Measurements from ENCODE around the gene PPP1R12B.
"Not testable (repeated sequence)": the region's sequence is repeated elsewhere in the genome, so short reads cannot be mapped to it uniquely, and the experiment has no call there.

Gene PPP1R12B

GRCh38 chr1:202540014-202540413 is 191.5 kb downstream of the PPP1R12B start:
- no peak for DNase-seq

DNA sequence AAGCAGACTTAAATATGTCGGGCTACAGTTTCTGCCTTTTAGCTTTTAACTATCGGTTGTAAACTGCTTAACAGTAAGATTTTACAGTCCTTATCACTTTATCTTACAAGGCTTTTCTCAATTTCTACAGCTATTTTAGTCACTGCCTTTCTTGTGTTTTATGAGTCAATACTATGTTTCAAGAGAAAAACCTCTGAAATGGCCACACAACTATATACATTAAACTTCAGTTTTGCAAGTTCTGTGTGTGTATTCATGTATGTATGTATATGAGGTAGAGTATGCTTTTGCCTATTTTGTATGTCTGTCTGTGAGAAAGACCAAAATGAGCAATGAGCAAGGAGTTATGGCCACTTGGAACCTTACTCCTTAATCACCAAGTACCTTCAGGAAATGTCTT is 191.9 kb downstream of the PPP1R12B start:
- DNase-seq, result no peak

DNA sequence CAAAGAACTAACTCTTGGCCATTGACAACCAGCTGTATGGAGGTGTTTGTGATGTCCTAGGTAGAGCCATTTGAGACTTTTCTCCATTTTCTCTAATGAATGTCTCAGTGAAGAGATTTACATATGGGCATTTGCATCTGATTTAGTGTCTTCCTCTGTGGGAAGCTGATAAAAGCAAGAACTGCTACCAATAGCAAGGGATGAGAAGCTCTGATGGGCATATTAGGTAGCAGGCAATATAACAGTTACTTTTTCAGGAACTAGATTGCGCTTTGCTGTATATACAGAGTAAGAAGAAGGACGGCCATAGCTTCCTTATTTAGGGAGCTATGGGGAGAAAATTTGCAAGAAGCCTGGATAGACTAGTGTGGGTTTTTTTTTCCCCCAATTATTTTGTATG is 192.4 kb downstream of the PPP1R12B start:
- not testable (repeated sequence) for DNase-seq

GRCh38 chr1:202542415-202542814 is 193.9 kb downstream of the PPP1R12B start:
- DNase-seq, result not testable (repeated sequence)

- DNase-seq, result not testable (repeated sequence)
These were observed 195.0 kb downstream of the PPP1R12B start for GRCh38 chr1:202543537-202543936.

DNA sequence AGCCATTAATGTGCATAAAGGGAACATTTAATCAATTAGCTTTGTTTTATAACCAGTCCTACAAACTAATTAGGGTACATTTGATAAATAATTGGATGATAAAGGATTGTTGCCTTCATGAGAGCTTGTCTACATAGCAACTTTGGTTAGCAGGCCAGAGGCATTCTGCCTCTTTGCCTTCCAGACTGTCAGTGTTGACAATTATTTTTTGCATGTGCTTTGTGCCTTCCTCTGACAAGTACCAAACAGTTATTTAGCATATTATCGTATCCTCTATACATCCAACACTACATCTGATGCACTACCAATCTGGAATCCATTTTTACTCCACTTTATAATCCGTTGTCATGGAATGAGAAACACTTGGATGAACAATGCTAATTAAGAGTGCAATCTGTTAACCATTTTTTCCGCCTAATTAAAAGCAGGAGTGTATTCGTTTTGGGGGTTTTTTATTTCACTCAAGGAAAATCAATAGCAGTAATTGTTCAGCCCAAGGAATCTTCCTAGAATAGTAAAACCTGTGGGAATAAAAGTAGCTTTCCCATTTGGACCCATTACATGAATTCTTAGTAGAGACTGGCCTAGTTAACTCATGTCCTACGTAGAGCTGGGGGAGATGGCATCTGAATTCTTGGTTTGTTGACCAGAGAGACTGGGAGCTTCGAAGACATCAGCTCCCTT is 196.4 kb downstream of the PPP1R12B start:
- not testable (repeated sequence) for DNase-seq

DNA sequence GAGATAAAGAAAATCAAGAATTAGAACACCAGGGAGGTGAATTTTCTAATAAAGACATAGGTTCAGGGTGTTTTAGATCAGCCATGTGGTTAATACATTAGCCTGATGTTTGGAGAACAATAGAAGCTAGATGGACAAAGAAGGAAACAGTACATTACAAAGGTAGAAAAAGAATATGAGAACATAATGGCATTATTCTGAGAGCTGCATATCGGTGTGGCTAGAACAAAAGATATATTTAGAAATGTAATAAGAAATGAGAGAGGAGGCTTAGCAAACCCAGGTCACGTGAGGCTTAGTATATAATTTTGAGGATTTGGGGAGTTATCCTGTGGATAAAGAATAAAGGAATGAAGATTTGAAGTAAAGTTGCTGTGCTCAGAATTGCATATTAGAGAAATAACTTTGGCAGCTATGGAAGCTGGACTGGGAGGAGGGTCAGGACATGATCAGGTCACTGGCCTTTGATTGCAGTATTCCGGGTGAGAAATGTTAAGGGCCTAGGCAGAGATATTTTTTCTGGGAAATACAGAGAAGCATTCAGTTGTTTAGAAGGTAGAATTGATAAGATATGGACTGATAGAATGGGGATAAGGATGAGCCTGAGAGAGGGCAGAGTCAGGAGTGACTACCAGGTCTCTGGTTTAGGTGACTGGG is 197.3 kb downstream of the PPP1R12B start:
- DNase-seq, result not testable (repeated sequence)

DNA sequence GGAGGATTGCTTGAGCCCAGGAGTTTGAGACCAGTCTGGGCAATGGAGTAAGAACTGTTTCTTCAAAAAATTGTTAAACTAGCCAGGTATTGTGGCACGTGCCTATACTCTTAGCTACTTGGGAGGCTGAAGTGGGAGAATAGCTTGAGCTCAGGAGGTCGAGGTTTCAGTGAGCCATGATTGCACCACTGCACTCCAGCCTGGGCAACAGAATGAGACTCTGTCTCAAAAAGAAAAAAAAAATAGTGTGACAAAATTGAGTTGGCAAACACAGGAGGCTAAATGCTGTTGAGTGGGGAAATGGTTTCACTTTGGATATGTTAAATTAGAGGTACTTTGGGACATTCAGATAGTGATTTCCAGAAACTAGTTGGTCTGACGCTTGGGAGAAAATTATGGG is 197.9 kb downstream of the PPP1R12B start:
- DNase-seq, result not testable (repeated sequence)

DNA sequence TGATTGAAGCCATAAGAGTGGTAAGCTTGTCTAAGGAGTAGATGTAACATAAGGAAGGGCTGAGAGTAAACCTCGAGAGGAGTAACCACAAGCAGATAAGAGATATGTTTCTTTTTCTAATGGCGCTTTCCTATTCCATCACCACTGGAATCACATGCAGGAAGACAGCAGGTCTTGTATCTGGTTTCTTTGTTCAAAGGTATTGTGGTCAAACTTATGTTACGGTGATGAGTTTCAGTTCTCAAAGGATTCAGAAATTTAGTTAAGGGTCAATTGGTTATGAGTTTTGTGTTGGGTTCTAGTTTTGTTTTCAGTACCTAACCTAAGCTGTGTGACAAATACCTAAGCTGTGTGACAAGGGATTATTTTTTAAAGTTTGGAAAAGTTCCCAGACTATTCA is 198.3 kb downstream of the PPP1R12B start:
- not testable (repeated sequence) for DNase-seq

DNA sequence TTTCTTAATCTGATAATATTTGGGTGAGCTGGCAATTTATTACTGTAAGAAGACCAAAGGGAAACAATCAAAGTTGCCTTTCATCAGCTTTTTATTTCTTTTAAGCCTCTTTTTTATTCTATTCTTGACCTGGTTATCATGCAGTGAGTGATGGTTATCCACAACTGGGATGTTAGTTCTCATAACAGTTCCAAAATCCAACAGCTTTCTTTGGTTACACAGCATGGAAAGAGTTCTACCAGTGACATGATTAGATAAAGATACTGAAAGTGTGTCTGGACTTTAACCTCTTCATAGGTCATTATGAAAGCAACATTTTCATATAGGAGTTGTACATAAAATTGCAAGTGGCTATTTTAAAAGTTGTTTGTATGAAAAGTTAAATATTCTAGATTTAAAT is 198.7 kb downstream of the PPP1R12B start:
- no peak for DNase-seq

DNA sequence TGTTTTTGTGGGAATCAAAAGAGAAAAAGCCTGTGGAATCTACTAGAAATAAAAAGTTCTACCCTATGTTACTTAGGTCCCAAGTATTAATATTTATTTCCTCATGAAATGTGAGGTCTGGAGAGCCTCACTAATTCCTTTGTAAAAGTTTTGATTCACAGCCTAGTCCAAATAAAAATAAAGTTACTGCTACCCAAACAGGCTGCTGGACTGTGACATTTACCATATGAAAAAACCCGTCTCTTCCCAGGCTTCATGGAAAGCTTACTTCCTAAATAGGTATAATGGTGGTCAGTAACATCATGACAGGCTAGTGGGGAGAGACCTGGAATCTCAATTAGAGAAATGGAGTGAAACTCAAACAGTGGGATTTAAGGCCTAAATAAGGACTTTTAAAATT is 201.6 kb downstream of the PPP1R12B start:
- not testable (repeated sequence) for DNase-seq

- DNase-seq, result no peak
These were observed 203.2 kb downstream of the PPP1R12B start for GRCh38 chr1:202551683-202552082.

DNA sequence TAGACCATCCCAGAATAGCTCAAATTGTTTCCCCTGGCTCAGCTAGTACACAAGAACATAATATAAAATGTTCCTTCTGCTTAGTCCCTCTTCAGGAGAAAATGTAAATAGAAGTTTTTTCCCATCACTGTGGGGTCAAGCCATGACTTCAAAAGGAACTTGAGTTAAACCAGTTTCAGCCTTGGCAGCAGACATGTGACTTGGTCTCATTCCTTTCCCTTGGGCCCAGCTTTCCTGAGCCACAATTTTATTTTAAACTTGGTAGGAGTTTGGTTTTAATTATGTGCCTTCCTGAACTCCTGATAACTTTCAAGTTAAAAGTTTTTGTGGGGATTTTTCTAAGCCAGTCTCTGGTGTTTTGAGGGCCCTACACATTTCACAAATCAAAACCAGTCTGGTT is 204.1 kb downstream of the PPP1R12B start:
- not testable (repeated sequence) for DNase-seq

DNA sequence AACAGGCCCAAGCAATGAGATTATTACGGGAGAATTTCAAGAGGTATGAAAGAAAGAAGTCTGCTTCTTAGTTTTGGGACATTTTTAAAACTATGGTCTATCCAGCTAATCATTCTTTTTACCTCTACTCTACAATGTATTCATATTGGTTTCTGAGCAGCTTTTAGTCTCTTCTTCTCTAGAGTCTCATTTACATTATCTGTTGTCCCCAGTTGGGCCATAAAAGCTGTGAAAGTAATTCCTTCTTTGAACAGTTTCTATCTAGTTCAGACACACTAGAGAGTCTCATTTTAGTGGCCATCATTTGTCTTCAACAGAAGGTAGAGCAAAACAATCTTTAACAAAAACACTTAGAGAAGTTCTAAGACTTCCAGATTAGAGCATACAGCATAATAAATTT is 204.6 kb downstream of the PPP1R12B start:
- not testable (repeated sequence) for DNase-seq

DNA sequence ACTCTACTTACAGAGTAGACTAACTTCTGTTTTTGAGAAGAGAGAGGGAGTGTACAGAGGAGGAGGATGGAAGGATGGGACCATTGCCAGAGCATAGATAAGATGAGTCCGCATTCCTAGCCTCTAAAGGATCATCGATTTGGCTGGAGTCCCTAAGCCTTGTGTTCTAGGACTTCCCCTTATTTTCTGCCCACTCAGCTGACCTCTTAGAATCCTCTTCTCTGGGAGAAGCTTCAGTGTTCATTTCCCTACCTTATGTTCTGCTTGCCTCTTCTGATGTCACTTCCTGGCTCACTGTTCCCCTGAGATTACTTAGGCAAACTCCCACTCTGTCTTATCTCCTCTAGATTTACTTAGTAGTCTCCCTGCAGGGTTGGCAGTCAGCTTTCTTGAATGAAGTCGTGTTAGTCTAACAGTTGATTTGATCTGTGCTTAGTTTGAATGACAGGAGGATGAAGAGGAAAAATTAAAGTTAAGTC is 205.1 kb downstream of the PPP1R12B start:
- no peak for DNase-seq

DNA sequence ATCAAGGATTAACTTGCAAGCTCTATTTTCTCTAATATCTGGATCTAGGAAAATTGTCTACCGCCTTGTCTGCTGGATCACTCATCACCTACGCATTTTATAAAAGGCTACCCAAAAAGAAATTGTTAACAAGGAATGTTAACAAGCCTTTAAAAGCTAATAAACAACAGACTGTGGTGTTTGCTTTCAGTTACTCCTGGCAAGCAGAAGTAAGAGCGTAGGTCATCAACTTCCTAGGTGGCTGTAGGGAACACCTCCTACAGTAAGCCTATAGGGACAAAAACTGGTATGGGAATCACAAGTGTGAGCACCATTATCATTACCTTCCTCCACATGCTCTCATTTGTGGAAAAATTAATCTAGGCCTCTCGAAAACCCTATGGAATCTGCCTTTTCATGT is 206.1 kb downstream of the PPP1R12B start:
- not testable (repeated sequence) for DNase-seq

DNA sequence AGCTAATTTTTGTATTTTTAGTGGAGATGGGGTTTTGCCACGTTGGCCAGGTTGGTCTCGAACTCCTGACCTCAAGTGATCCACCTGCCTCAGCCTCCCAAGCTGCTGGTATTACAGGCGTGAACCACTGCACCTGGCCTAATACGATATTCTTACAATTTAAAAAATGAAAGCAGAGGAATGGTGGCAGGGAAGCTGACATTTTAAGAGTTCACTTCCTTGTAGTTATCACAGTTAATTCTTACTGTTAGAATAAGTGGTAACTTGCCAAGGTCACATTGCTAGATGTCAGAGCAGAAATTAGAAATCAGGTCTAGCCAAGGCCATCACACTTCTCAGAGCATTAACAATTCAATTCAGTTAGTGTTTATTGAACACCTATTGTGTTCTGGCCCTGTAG is 207.5 kb downstream of the PPP1R12B start:
- not testable (repeated sequence) for DNase-seq

DNA sequence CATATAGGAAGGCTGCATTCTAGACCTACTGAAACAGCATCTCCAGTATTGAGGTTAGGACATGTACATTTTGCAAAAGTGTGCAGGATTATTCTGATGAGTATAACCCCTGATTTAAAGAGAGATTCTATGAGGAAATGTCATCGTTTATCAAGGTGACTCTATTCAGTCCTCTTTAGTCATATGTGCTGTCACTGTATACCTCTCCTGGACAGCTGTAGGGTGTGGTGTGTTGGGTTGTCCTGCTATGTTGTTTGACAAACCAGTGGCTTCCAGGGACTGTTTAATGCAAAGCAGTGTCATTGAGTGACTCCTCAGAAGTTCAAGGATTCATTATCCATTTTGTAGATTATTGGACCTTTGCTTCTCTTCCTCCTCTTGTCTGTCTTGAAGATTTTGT is 209.2 kb downstream of the PPP1R12B start:
- not testable (repeated sequence) for DNase-seq

- DNase-seq, result no peak
These were observed 212.7 kb downstream of the PPP1R12B start for GRCh38 chr1:202561240-202561639.

GRCh38 chr1:202561726-202562443 is 213.4 kb downstream of the PPP1R12B start:
- DNase-seq, result no peak

DNA sequence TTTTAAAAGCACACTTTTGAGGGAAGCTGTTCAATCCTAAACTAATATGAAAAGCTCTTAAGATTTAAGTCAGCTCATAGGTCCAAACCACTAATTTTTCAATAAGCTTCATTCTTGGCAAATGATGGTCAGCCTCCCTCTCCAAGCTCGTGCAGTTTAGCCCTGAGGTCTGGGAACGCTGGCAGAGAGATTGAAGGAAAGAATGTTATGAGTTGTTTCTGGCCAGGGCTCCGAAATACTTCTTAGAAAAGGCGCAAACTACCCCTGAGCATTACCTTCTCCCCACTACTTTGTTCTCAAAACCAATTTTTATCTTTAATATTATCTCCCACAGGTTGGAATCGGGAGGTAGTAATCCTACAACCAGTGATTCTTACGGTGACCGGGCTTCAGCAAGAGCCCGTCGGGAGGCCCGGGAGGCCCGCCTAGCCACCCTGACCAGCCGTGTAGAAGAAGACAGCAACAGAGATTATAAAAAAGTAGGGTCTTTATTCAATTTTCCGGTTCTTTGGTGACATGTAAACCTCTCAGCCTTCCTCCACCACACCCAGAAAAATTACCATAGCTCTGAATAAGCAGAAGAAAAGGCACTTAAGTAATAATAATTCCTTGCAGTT is 214.1 kb downstream of the PPP1R12B start:
- no peak for DNase-seq

DNA sequence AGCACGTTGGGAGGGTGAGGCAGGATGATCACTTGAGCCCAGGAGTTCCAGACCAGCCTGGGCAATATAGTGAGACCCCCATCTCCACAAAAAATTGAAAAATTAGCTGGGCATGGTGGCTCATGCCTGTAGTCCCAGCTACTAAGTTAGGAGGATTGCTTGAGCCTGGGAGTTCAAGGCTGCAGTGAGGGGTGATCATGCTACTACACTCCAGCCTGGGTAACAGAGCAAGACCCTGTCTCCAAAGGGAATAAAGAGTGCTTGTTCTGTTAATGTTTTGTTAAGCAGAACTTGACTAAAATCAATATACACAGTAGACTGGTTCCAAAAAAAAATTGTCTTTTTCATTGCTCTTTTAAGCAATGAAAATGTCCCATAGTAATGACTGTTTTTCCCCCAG is 215.3 kb downstream of the PPP1R12B start:
- no peak for DNase-seq

DNA sequence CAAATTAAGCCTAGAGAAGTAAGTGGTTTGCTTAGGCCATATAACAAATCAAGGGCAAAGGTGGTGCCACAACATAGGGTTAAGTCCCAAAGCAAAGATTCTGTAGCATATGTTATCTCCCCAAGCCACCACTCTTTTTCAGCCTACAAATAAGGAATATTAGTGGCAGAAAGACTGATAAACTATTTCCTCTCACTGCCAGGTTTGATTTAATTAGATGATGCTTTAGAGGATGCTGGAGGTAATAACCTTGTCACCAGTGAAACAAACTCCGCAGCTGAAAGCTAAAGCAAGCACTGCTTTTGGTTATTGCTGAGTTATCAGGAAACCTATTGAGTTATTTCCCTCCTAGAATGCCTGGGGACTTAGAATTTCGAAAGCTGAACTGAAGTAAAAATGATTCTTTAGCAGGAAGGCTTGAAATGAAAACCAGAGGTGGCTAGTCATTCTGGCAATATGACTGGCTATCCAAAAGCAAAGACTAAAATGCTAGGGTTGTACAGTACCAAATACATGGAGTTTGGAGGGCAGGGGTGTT is 216.5 kb downstream of the PPP1R12B start:
- no peak for DNase-seq

Data from activated CD4-positive, alpha-beta T cell treated with anti-CD3 and anti-CD28 coated beads for 48 hours (primary cell).